Skin epidermis (tissue), 12 donors: ENCODE results near the gene KSR1.

ENCODE experiments used
- H3K27ac ChIP-seq, 21 experiments: fragments of 200-600 bp; sonication (generic) in 11 of 21; one replicate each; pipeline ENCODE4 v1.5.0; 2020; ENCODE audit warnings: mild to moderate bottlenecking in 3 of 21, inconsistent platforms in 2 of 21, moderate library complexity in 2 of 21
- H3K4me3 ChIP-seq, 7 experiments: fragments of 200-600 bp; sonication (generic) in 2 of 7; one replicate each; pipeline ENCODE4 v1.5.0; 2020; ENCODE audit warnings: inconsistent platforms in 2 of 7, mild to moderate bottlenecking in 2 of 7, moderate library complexity in 1 of 7

The KSR1 gene

DNA sequence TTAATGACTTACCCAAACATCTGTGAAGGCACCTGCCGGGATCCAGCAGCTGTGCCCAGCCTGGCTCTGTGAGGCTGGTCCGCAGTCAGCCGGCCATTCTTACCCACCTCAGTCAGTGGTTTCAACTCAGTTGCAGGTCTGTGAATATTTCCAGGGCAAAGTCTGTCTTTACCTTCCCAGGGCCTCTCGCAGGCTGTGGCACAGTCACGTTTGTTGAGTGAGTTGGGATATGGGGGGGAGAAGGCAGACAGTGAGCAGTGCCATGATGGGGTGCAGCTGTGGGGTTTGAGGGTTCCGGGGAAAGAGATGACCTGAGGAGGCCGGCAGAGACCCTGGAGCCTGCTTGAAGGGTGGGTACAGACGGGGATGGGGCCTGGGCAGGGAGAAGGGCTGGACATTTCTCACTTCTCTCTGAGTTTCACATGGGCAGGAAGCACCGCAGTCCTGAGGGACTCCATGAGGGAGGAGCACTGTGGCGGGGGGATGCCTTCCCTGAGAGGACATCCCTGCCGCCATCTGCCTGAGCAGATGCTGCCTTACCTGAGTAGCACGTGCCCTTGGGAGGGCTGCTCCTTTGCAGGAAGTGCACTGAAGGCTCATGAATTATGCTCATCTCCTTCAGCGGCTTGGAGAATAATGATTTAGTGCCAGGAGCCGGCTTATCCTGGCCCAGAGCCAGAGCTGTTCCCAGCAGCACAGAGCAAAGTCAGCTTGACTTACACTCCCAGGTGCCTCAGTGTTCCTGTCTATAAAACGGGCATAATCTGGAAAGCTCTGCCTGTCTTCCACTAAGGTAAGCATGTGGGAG, 48.1 kb downstream of the KSR1 start:
- Histone ChIP-seq H3K27ac (peak overlapping the region in 1 of 21 experiments; percentile 13), H3K4me3 (no peak overlapping the region)

DNA sequence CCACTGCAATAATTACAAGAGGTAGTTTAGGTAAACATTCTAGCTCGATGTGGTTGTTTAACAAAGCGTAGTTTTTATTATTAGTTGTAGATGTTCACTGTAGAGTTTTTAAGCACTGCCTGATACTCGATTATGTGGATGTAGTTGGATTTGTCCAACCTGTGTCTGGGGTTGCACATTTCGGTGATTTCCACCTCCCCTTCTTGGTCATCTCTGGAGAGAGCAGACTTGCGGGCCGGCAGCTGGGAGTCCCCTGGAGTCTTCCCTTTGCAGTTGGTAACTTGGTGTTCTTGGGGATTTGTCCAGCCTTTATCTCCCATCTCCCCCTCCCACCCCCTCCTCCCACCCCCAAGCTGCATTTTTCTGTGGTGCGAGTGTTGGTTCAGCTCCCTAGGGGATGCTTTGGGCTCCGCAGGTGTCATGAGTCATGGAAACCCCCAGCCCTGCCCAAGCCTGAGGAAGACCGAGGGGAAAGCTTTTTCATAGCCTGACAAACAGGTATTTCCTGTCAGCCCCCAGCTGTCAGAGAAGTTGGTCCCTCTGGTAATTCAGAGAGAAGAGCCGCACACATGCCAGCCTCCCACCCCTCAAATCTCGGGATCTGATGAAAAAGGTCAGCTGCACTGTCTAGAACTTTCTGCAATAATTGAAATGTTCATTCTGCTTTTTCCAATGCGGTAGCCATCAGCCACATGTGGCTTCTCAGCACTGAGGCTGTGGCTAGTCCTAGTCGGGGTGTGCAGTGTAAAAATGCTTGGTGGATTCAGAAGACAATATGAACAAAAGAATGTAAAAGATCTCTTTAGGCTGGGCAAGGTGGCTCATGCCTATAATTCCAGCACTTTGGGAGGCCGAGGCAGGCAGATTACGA, 50.3 kb downstream of the KSR1 start:
- Histone ChIP-seq H3K27ac (peak overlapping the region in 1 of 21 experiments; percentile 44), H3K4me3 (no peak overlapping the region)

DNA sequence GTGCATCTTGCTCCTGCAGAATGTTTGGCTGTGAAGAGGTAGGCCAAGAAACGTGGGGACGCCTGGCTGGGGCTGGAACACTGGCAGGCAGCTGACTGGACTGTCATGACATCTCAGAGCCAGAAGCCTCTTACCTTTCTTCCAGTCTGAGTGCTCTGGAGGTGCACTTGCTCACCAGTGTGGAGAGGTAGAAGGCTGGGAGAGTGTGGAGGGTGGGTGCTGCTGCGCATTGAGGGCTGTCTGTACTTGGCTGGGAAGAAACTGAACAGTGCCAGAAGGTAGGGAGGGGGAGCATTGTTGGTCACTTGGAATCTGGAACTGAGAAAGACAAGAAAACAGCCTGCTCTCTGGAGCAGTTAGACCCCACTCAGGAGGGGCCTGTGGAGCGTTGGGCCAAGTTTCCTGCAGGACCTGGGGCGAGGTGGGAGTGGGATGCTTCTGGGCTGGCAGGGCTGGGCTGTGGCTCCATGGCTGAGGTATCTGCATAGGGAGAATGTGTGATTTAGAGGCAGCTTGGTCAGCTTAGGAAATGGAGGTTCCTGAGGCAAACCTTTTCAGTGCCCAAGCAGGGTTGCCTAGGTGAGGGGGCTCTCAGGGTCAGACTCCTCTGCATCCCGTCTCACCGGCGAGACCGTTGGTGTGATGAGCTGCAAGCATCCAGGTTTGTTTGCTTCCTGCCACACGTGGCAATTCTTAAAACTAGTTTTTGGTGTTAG, 55.1 kb downstream of the KSR1 start:
- H3K4me3 ChIP-seq: no peak overlapping the region
- no peak overlapping the region for H3K27ac ChIP-seq

DNA sequence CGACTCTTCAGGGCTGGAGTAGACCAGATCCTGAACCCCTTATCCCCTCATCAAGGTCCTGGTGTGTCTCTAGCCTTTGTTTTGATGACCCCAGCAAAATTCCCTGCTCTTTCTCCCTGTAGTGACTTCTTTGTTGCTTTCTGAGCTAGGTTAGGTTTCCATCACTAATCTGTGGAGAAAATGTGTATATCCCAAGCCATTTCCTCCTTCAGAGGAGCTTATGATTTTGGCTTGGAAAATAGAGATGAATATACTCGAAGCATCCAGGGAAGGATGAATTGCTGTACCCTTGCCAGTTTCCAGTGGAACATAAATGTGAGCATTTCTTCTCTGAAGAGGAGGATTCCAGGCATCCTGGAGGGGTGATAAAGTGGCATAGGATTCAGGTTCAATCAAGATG, 55.8 kb downstream of the KSR1 start:
- Histone ChIP-seq H3K4me3 (no peak overlapping the region), H3K27ac (no peak overlapping the region)

DNA sequence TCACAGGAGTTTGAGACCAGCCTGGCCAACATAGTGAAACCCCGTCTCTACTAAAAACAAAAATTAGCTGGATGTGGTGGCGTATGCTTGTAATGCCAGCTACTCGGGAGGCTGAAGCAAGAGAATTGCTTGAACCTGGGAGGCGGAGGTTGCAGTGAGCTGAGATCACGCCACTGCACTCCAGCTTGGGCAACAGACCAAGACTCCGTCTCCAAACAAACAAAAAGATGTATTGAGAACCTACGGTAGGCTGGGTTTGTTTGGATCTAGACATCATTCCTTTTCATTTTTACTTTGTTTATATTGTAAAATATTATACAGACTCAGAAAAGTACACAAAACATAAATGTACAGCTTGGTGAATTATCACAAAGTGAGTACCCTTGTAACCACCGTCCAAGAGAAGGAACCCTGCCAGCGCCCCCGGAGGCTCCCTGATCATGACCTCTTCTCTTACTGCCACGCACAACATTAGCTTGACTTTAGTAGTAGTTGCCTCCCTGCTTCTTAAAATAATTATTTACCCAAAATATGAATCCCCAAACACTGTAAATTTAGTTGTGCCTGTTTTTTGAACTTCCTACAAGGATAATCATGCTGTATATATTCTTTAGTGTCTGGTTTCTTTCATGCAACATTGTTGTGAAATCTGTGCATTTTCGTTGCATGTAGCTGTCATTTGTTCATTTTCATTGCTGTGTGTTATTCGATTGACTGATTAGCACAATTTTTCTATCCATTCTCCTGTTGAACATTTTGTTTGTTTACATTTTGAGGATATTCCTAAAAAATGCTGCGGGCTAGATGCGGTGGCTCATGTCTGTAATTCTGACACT, 56.5 kb downstream of the KSR1 start:
- Histone ChIP-seq H3K4me3 (no peak overlapping the region), H3K27ac (no peak overlapping the region)

DNA sequence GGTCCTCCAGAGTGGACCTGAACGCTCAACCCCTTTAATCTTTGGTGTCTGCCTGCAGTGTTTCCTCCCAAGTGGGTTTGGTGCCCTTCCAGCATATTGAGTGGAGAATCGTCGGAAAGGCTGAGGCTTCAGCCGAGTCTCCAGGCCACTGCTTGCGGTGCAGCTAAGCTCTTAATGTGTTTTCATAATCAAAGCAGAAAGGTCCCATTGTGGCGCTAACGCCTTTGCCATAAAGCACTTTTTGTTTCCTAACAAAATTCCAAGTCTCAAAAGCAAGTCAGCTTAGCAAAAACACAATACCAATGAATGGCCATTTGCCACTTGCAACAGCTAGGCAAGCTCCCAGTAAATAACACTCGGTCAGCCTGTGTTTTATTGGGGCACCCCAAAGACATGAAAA, 57.6 kb downstream of the KSR1 start:
- Histone ChIP-seq H3K27ac (no peak overlapping the region), H3K4me3 (no peak overlapping the region)

DNA sequence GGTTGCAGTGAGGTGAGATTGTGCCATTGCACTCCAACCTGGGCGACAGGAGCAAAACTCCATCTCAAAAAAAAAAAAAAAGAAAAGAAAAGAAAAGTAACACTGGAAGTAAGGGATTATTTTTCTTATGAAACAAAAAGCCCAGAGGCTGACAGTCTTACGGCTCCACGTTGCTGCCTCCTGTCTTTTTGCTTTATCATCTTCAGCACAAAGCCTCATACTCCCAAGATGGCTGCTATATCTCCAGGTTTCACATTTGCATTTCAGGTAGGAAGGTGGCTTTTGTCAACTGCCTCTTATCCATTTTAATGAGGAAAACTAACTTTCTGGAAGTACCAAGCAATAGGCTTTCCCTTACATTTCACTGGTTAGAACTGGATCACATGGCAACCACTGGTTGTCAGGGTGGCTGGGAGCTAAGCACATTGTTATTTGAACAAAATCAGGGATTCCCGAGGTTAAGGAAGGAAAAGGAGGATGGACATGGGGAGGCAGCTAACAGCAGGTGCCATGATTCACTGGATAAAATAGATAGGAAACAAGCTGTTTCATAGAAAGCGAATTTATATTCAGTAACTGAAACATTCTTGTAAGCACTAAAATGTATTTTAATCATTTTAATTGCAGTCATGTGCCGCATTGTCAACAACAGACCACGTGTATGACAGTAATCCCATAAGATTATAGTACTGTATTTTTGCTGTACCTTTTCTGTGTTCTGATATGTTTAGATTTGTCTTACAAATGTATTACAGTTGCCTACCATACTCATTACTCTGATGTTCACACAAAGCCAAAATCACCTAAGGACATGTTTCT, 58.6 kb downstream of the KSR1 start:
- Histone ChIP-seq H3K4me3 (no peak overlapping the region), H3K27ac (no peak overlapping the region)

DNA sequence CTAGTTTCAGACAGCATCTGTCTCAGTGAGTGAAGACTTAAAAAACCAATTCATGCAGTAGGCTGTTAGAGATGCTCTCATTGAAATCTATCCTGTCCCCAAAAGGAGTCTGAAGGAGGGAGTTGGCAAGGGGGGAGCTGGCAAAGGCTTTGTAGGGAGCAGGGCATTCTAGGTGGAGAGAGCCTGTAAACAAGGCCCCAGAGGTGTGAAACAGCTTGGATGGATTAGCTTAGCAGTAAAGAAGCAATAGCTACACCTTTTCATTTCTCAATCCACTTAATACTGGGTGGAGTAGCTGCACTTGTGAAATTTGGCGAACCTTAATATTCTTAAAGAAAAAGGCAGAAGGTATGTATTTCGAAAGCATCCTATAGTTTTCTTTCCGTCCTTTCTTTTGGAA, 61.8 kb downstream of the KSR1 start:
- Histone ChIP-seq H3K27ac (no peak overlapping the region), H3K4me3 (no peak overlapping the region)

DNA sequence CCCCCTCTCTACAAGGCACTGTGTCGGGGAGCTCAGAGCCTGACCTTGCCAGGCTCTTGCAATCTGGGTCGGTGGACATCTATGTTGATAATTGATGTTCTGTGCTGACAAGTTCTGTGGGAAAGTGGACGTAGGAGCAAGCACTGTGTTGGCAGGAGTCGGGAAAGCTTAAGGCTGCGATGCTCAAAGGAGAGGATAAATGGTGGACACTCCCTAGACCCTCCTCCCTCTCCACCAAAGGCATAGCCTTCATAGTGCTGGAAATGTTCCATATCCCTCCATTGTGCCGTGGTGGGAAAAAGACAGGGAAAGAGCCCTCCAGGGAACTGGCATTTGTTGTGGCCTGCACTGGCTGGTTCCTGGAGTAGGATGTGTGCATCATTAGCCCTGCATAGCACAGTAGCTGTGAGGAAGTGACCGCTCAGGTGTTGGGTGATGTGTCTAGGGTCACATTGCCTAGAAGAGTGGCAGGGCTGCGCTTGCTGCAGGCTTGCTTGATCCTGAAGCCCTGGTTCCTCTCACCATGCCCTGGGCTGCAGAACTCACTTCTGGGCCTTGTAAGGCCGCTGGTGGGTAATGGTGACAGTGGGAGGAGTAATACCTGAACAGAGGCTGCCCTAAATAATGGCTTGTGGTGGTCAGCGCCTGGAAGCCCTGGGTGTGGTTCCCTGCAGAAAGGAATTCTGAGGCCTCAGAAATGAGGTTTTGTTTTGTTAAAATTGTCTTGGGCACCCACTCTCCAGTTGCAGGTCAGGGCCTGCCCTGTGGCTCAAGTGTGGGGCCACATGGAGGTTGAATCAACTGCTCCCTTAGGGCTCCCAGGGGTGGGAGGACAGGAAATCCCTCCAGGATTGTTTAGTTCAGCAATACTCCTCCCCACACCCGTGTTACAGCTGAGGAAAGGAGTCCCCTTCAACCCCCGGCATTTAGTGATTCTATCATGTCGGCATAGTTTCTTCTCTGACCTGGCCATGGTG, 62.6 kb downstream of the KSR1 start:
- peak overlapping the region in 1 of 21 experiments; percentile 15 for H3K27ac ChIP-seq

DNA sequence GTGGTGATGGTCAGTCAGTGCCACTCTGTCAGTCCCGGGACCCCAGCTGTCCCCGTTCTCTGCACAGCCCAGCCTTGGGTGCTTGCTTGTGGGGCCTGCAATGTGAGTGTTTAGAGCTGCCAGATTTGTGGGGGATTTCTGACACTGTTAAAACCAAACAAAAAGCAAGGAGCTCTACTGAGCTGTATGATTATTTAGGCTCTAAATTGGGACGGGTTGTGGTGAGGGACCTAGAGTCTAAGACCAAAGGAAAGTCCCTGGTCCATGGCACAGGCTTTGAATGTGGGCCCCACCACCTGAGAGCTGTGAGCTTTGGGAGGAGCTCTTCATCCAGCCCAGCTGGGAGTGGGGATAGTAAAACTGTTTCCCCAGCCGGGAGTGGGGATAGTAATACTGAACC, 63.3 kb downstream of the KSR1 start:
- Histone ChIP-seq H3K27ac (peak overlapping the region in 1 of 21 experiments; percentile 15), H3K4me3 (no peak overlapping the region)

More for the DNA sequence above, 62.6 kb downstream of the KSR1 start:
- H3K4me3 ChIP-seq: no peak overlapping the region

DNA sequence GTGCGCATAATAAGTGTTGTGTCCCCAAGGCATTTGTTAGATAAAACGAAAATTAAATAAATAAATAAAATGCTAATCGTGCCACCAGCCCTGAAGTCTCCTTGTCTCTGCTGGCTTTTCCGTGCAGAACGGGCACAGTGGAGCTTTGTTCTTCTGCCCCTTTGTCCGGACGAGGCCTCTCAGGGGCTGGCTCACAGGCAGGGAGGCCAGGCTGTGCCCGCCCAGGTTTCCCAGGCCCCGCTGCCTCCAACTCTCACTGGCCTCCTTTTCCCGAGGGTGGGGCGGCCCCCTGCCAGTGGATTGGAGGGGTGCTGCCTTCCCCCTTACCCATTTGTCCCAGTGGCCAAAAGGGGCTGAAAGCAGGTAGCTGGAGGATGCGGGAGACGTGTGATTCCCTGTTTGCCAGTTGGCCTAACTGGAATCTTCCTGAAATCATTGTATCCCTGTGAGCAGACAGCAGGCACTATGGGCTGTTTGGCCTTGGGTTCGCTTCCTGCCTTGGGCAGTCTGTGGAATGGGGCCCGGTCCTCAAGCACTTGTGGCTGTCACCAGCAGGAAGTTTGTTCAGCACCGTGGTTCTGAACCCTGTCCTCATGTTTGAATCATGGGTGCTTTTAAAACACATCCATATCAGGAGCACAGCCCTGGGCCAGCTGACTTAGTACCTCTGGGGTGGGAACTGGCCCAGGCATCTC, 64.4 kb downstream of the KSR1 start:
- no peak overlapping the region for H3K4me3 ChIP-seq
- H3K27ac ChIP-seq: peak overlapping the region in 1 of 21 experiments; percentile 34

DNA sequence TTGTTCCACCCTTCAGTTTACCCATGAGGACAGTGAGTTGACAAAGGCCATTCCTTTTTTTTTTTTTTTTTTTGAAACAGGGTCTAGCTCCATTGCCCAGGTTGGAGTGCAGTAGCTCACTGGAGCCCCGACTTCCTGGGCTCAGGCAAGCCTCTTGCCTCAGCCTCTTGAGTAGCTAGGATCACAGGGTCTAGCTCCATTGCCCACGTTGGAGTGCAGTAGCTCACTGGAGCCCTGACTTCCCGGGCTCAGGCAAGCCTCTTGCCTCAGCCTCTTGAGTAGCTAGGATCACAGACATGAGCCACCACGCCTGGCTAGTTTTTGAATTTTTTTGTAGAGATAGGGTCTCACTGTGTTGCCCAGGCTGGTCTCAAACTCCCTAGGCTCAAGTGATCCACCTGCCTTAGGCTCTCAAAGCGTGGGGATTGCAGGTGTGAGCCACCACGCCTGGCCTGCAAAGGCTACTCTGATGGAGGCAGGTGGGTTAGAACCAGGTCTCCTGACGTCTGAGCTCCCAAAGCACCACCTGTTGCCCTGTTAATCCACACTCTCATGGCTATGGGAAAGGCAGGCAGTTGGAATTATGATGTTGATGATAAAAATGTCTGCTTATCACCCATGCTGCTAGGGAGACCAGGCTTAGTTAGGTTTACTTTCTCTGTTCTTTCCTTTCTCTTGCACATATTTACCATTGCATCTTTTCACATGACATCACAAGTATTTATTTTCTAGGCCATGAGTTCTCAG, 65.2 kb downstream of the KSR1 start:
- H3K4me3 ChIP-seq: no peak overlapping the region
- no peak overlapping the region for H3K27ac ChIP-seq

DNA sequence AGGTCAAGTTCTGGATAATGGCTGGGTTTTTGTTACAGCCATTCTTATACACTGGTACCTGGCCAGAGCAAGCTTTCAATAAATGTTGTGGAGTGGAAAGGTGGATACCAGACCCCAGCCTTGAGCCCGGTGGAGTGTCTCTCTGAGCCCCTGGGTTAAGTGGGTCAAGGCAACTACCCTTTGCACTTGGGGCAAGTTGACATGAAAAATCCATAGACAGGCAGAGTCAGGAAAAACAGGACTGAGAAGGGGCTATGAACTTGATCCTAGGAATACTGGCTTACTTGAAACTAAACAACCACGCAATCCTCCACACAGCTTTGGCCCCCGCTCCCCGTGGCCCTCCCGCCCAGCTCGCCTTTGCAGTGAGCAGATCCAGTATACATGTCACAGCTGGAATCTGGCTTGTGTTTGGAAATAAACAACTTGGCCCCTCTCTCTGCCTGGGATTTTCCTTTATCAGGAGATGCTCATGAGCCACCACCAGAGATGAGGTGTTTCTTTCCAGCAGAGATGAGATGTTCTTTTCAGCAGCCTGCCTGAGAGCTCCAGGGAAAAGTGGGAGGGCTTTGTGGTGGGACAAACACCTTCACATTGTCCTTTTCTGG, 65.9 kb downstream of the KSR1 start:
- Histone ChIP-seq H3K4me3 (no peak overlapping the region), H3K27ac (no peak overlapping the region)

DNA sequence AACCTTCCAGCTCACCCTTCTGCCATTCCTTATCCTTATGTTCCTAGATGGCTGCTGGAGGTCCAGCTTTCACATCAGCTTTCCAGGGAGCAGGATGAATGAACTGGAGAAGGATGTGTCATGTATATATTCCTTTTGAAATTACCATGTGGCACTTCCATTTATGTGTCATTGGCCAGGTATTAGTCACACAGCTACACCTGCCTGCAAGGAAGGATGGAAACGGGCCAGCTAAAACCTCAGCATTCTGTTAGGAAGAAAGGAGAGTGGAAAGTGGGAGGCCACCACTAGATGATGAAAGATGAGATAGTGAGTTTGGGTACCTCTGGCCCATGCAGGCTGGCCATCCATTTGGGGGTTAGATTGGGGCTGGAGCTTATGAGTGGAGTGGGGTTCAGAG, 67.5 kb downstream of the KSR1 start:
- no peak overlapping the region for H3K27ac ChIP-seq
- no peak overlapping the region for H3K4me3 ChIP-seq

DNA sequence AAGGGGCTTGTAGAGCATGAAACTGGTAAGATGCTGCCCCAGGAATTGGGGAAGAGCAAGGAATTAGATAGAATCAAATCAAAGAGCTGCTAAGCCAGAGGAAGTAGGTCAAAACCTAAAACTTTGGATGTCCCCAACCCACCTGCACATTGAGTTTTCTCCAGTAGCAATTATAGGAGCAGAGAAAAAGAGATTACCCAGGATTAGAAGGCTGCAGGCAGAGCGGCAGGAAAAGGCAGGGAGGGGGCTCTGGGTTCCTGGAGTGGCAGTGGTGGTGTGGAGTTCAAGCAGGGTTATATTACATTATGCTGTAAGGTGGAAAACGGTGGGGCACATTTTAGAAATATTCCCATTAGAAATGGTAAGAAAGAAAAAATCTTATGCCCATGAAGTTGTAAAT, 68.3 kb downstream of the KSR1 start:
- no peak overlapping the region for H3K4me3 ChIP-seq
- H3K27ac ChIP-seq: no peak overlapping the region

DNA sequence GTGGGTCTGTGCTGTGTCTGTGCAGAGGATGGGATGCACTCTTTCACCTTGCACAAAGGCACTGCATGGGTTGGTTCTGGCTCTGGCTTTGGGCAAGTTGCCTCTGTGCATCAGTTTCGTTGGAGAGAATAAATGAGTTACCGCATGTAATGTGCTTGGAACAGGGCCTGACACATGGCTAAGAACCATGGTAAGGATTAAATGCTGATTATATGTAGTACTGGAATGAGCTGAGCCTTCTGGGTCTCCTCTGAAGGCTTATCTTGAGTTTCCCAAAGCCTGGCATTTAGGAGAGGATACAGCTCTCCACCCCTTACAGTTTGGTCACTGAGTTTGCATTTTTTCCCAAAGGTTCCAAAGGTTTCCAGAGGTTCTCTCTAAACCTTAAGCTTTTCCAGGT, 69.1 kb downstream of the KSR1 start:
- peak overlapping the region in 1 of 21 experiments; percentile 12 for H3K27ac ChIP-seq

More for the DNA sequence above, 69.1 kb downstream of the KSR1 start:
- no peak overlapping the region for H3K4me3 ChIP-seq
